Body of pancreas (tissue), 4 donors: Measurements from ENCODE around the gene OR5K1.

Experiments
- CTCF ChIP-seq, 7 experiments: fragments of 450-650 bp in 4 of 7; fragments of 200-600 bp in 3 of 7; sonication (generic) in 3 of 7; IDR thresholded peaks; one replicate each; pipeline ENCODE4 v1.5.1; 2016 to 2019; ENCODE audit warnings: antibody characterized with exemption in 7 of 7
- POLR2A ChIP-seq, 3 donors: fragments of 450-650 bp; IDR thresholded peaks; one replicate each; pipeline ENCODE4 v1.6.1; 2016; ENCODE audit warnings: antibody characterized with exemption in 3 of 3, mild to moderate bottlenecking in 2 of 3

- TF ChIP-seq CTCF (IDR thresholded peaks at IDR 0.05) (no peak), POLR2A (IDR thresholded peaks at IDR 0.05) (no peak)
Measured at GRCh38 chr3:98501863-98502576, 39.0 kb downstream of the OR5K1 start.
